Measurements from ENCODE around the gene PSMC5. TPM values are rescaled to one million over a fixed set of nuclear protein-coding genes. Genes with fewer than 3 reads are reported as not detected.
A peak's percentile ranks its signal among the peaks of the same experiment; 100 is the strongest.

The PSMC5 gene
- total and polyA plus RNA-seq, 9 of the 15 experiments (the other 6 are each of a cell fraction or from before 2014, with no cell fraction given), result 89.2 to 393 (median 161) TPM

- TF ChIP-seq ZBTB40 (IDR thresholded peaks at IDR 0.05), result peak; percentile 55
- TF ChIP-seq ZBTB40 (CRISPR knock-in tag; IDR thresholded peaks at IDR 0.05), result no peak; the same call in 1 of the 2 replicates
- no peak for TF ChIP-seq ZNF124 (CRISPR knock-in tag; IDR thresholded peaks at IDR 0.05)
- no peak for TF ChIP-seq STAT5B (CRISPR knock-in tag; IDR thresholded peaks at IDR 0.05)
- TF ChIP-seq CREB3 (tag; conservative IDR thresholded peaks at IDR 0.05; ENCODE audit: low read depth), result peak; percentile 91
- no peak for TF ChIP-seq ZNF3 (CRISPR knock-in tag; IDR thresholded peaks at IDR 0.05)
- no peak for TF ChIP-seq ZNF280B (CRISPR knock-in tag; IDR thresholded peaks at IDR 0.05)
- no peak for TF ChIP-seq TEAD2 (tag; IDR thresholded peaks at IDR 0.05)
- no peak for TF ChIP-seq ATF2 (CRISPR knock-in tag; IDR thresholded peaks at IDR 0.05)
Measured at GRCh38 chr17:63848834-63849689, 21.8 kb downstream of the PSMC5 start (continued).

Measured in K562 (cell line).